ENCODE results near the gene TBC1D9B. TPM values are rescaled to one million over a fixed set of nuclear protein-coding genes. Genes with fewer than 3 reads are reported as not detected.

Gene TBC1D9B
- total RNA-seq, 4 donors from 2014 or later, result 115 to 210 (median 168) TPM

- no peak for TF ChIP-seq CTCF (IDR thresholded peaks at IDR 0.05)
- TF ChIP-seq POLR2A (IDR thresholded peaks at IDR 0.05), result no peak
- no peak for TF ChIP-seq EP300 (IDR thresholded peaks at IDR 0.05)
- Histone ChIP-seq H3K9me3 (peaks cover 0 to 22% (median 3%) of the 10 kb centered on the region in 4 donors), H3K4me1 (peaks cover 0 to 8% (median 0%) of the 10 kb centered on the region in 4 donors), H3K36me3 (peaks cover 0 to 95% (median 2%) of the 10 kb centered on the region in 3 donors), H3K27me3 (no peaks in the 10 kb centered on the region), H3K4me3 (no peak overlapping the region), H3K27ac (no peak overlapping the region)
- DNase-seq (ENCODE audit: low spot score in 2 of 2), result no peak
- 92 to 94% methylated on average over 25 of the region's 25 CpGs for WGBS, 2 donors
Observed at GRCh38 chr5:179880848-179881590, 26.7 kb downstream of the TBC1D9B start.

- 87 to 92% methylated on average over 5 to 10 of the region's 12 CpGs for WGBS, 2 donors
- no peak overlapping the region for H3K4me3 ChIP-seq
- peaks cover 0 to 22% (median 3%) of the 10 kb centered on the region in 4 donors for H3K9me3 ChIP-seq
- no peak overlapping the region for H3K27ac ChIP-seq
- no peak for DNase-seq (ENCODE audit: low spot score in 2 of 2)
- H3K36me3 ChIP-seq, result peaks cover 0 to 94% (median 2%) of the 10 kb centered on the region in 3 donors
- no peaks in the 10 kb centered on the region for H3K27me3 ChIP-seq
- no peak for TF ChIP-seq EP300 (IDR thresholded peaks at IDR 0.05)
- no peak for TF ChIP-seq CTCF (IDR thresholded peaks at IDR 0.05)
- no peak for TF ChIP-seq POLR2A (IDR thresholded peaks at IDR 0.05)
- H3K4me1 ChIP-seq, result peaks cover 0 to 12% (median 0%) of the 10 kb centered on the region in 4 donors
Observed at GRCh38 chr5:179880066-179880650, 27.5 kb downstream of the TBC1D9B start.

GRCh38 chr5:179879690-179880010, 28.0 kb downstream of the TBC1D9B start:
- Histone ChIP-seq H3K4me1 (peaks cover 0 to 12% (median 0%) of the 10 kb centered on the region in 4 donors), H3K9me3 (peaks cover 0 to 22% (median 3%) of the 10 kb centered on the region in 4 donors), H3K27ac (no peak overlapping the region), H3K4me3 (no peak overlapping the region), H3K36me3 (peaks cover 0 to 94% (median 4%) of the 10 kb centered on the region in 3 donors), H3K27me3 (no peaks in the 10 kb centered on the region)
- TF ChIP-seq EP300 (IDR thresholded peaks at IDR 0.05) (no peak), CTCF (IDR thresholded peaks at IDR 0.05) (no peak), POLR2A (IDR thresholded peaks at IDR 0.05) (no peak)
- WGBS, 2 donors, result 77 to 93% methylated on average over 12 to 13 of the region's 13 CpGs
- DNase-seq (ENCODE audit: low spot score in 2 of 2), result no peak

- Histone ChIP-seq H3K36me3 (peaks cover 0 to 94% (median 9%) of the 10 kb centered on the region in 3 donors), H3K4me1 (peaks cover 0 to 12% (median 0%) of the 10 kb centered on the region in 4 donors), H3K27ac (no peak overlapping the region), H3K9me3 (peaks cover 0 to 21% (median 3%) of the 10 kb centered on the region in 4 donors), H3K27me3 (no peaks in the 10 kb centered on the region), H3K4me3 (no peak overlapping the region)
- TF ChIP-seq POLR2A (IDR thresholded peaks at IDR 0.05), result no peak
- 84 to 93% methylated on average over 19 to 20 of the region's 31 CpGs for WGBS, 2 donors
- no peak for DNase-seq (ENCODE audit: low spot score in 2 of 2)
Observed at GRCh38 chr5:179879003-179879689, 28.6 kb downstream of the TBC1D9B start.

GRCh38 chr5:179878222-179879002, 29.3 kb downstream of the TBC1D9B start:
- Histone ChIP-seq H3K27me3 (no peaks in the 10 kb centered on the region), H3K9me3 (peaks cover 0 to 14% (median 3%) of the 10 kb centered on the region in 4 donors), H3K36me3 (peaks cover 3 to 94% (median 14%) of the 10 kb centered on the region in 3 donors), H3K4me3 (no peak overlapping the region), H3K27ac (no peak overlapping the region), H3K4me1 (peaks cover 0 to 12% (median 0%) of the 10 kb centered on the region in 4 donors)
- TF ChIP-seq CTCF (IDR thresholded peaks at IDR 0.05), result no peak
- no peak for TF ChIP-seq EP300 (IDR thresholded peaks at IDR 0.05)
- TF ChIP-seq POLR2A (IDR thresholded peaks at IDR 0.05), result no peak
- 89% methylated on average over 21 to 23 of the region's 26 CpGs for whole genome bisulfite sequencing, 2 donors
- DNase-seq (ENCODE audit: low spot score in 2 of 2), result no peak
